ENCODE measurements around the gene SND1. TPM values are rescaled to one million over a fixed set of nuclear protein-coding genes. Genes with fewer than 3 reads are reported as not detected.

SND1 gene
- total and polyA plus RNA-seq, 2 of the 4 experiments (the other 2 are of a cell fraction) = 154 to 294 TPM

GRCh38 chr7:127880454-127880853 lies 228.5 kb downstream of the SND1 start:
- Histone ChIP-seq H3K4me3 (ENCODE audit: insufficient read depth, low read depth, low read length) (no peak overlapping the region), H3K79me1 (ENCODE audit: low read depth in 1 of 2, low read length in 2 of 2) (peaks cover 54 to 87% of the 10 kb centered on the region in 2 experiments), H3K4me2 (ENCODE audit: low read depth, low read length) (no peak overlapping the region), H4K20me1 (ENCODE audit: insufficient read depth, low read length) (peaks cover 53% of the 10 kb centered on the region), H2AFZ (replicated peaks; ENCODE audit: low read length, poor library complexity) (no peak overlapping the region), H3K4ac (ENCODE audit: low read depth, low read length) (no peak overlapping the region), H2AK9ac (replicated peaks; ENCODE audit: low read depth, low read length, poor library complexity) (no peak overlapping the region), H4K5ac (ENCODE audit: low read depth, low read length) (no peak overlapping the region), H2AK5ac (ENCODE audit: low read depth, low read length) (no peak overlapping the region), H3K23ac (ENCODE audit: low read depth, low read length) (no peak overlapping the region), H4K8ac (ENCODE audit: low read depth in 2 of 2, low read length in 2 of 2) (no peak overlapping the region), H2BK15ac (ENCODE audit: low read depth, low read length) (no peak overlapping the region), H2BK120ac (ENCODE audit: low read depth, low read length) (no peak overlapping the region), H2BK20ac (ENCODE audit: low read depth, low read length) (no peak overlapping the region), H3K18ac (ENCODE audit: low read depth, low read length) (no peak overlapping the region), H3K9me3 (ENCODE audit: control insufficient read depth, insufficient read depth, low read length) (no peaks in the 10 kb centered on the region), H3K36me3 (ENCODE audit: control insufficient read depth, insufficient read depth, low read length) (no peaks in the 10 kb centered on the region), H3K9me1 (ENCODE audit: insufficient read depth, low read length) (peaks cover 24% of the 10 kb centered on the region), H3K27ac (ENCODE audit: insufficient read depth, low read length) (no peak overlapping the region), H3K27me3 (ENCODE audit: control insufficient read depth, insufficient read depth, low read length) (no peaks in the 10 kb centered on the region), H3K9ac (ENCODE audit: low read depth, low read length) (no peak overlapping the region), H3K56ac (ENCODE audit: extremely low read depth, insufficient read depth, low read length) (no peak overlapping the region), H3K4me1 (ENCODE audit: control insufficient read depth, insufficient read depth, low read length) (peaks cover 19% of the 10 kb centered on the region), H4K91ac (ENCODE audit: insufficient read depth, low read depth, low read length) (no peak overlapping the region), H2BK5ac (ENCODE audit: low read depth, low read length, poor library complexity, severe bottlenecking) (no peak overlapping the region), H3K14ac (replicated peaks; ENCODE audit: low read depth, low read length) (no peak overlapping the region)
- no TSS peak for BruUV-seq (replicated peaks)
- TF ChIP-seq MXI1 (IDR thresholded peaks at IDR 0.05; ENCODE audit: borderline replicate concordance, low read depth, low read length) (no peak), BHLHE40 (IDR thresholded peaks at IDR 0.05; ENCODE audit: low read depth, low read length) (no peak), ELK1 (IDR thresholded peaks at IDR 0.05; ENCODE audit: borderline replicate concordance, low read depth, low read length) (no peak)
- ATAC-seq (ENCODE audit: low read depth) = no peak
- intact Hi-C loops (cut with micrococcal nuclease) = no loop called here
- no CpG with 5 or more reads among the region's 2 CpGs for WGBS, 2 experiments (ENCODE audit: extremely low coverage in 2 of 2, insufficient read length in 1 of 2)
- ChIA-PET CTCF (no interaction called here), POLR2A (ENCODE audit: unreplicated experiment) (no interaction called here)
- no peak for DNase-seq
- dilution Hi-C loops (cut with HindIII; ENCODE audit: low sequenced_read_pairs, unreplicated experiment) = no loop called here
- in situ Hi-C loops (cut with MboI; ENCODE audit: low sequenced_read_pairs) = no loop called here
